Effector CD8-positive, alpha-beta T cell (primary cell): Measurements from ENCODE around the gene HOXA3.

Source experiments
- DNase-seq: peaks from one replicate; lab custom pipeline; 2025; lab: John Stamatoyannopoulos, UW

Gene HOXA3

GRCh38 chr7:27129729-27130539 is 22.4 kb downstream of the HOXA3 start:
- DNase-seq: no peak

GRCh38 chr7:27128776-27129728 is 23.3 kb downstream of the HOXA3 start:
- no peak for DNase-seq

- no peak for DNase-seq
Observed at GRCh38 chr7:27128034-27128433, 24.3 kb downstream of the HOXA3 start.

GRCh38 chr7:27126596-27127327 is 25.6 kb downstream of the HOXA3 start:
- DNase-seq: no peak

- no peak for DNase-seq
Observed at GRCh38 chr7:27125986-27126394, 26.4 kb downstream of the HOXA3 start.

- no peak for DNase-seq
Observed at GRCh38 chr7:27124902-27125689, 27.3 kb downstream of the HOXA3 start.

GRCh38 chr7:27124096-27124901 is 28.1 kb downstream of the HOXA3 start:
- no peak for DNase-seq

- DNase-seq: no peak
Observed at GRCh38 chr7:27123477-27124053, 28.8 kb downstream of the HOXA3 start.

- no peak for DNase-seq
Observed at GRCh38 chr7:27123007-27123476, 29.3 kb downstream of the HOXA3 start.

- DNase-seq: no peak
Observed at GRCh38 chr7:27122077-27122910, 30.1 kb downstream of the HOXA3 start.

GRCh38 chr7:27121684-27122076 is 30.7 kb downstream of the HOXA3 start:
- DNase-seq: no peak

GRCh38 chr7:27119412-27119911 is 32.9 kb downstream of the HOXA3 start:
- DNase-seq: no peak

GRCh38 chr7:27118580-27118979 is 33.8 kb downstream of the HOXA3 start:
- no peak for DNase-seq

- no peak for DNase-seq
Observed at GRCh38 chr7:27117887-27118491, 34.4 kb downstream of the HOXA3 start.

GRCh38 chr7:27116962-27117886 is 35.2 kb downstream of the HOXA3 start:
- no peak for DNase-seq

GRCh38 chr7:27116031-27116961 is 36.1 kb downstream of the HOXA3 start:
- DNase-seq: no peak
